Mesenchymal stem cell (in vitro differentiated cells and primary cell): ENCODE data around the gene POLR1F.
A peak's percentile ranks its signal among the peaks of the same experiment; 100 is the strongest.

Experiments used
- DNase-seq: peaks from one replicate; pipeline ENCODE4 v3.0.0-alpha.2; 2013
- H2AFZ ChIP-seq: one replicate; pipeline ENCODE4 v1.6.1; 2013; ENCODE audit warnings: low read depth, mild to moderate bottlenecking, control low read depth, inconsistent platforms, low read length, moderate library complexity
- H2AK5ac ChIP-seq: 2 replicates; pipeline ENCODE4 v1.6.1; 2013; ENCODE audit warnings: low read length, moderate library complexity, mild to moderate bottlenecking, inconsistent platforms; ENCODE audit not compliant: severe bottlenecking
- H2BK120ac ChIP-seq: one replicate; pipeline ENCODE4 v1.6.1; 2013; ENCODE audit warnings: low read depth, mild to moderate bottlenecking, inconsistent platforms, low read length, moderate library complexity
- H2BK12ac ChIP-seq, 2 experiments: one replicate each; pipeline ENCODE4 v1.6.1; 2013; ENCODE audit warnings: inconsistent platforms in 2 of 2, low read length in 2 of 2, mild to moderate bottlenecking in 2 of 2, moderate library complexity in 2 of 2, control low read depth in 1 of 2
- H2BK15ac ChIP-seq: one replicate; pipeline ENCODE4 v1.6.1; 2013; ENCODE audit warnings: mild to moderate bottlenecking, low read depth, inconsistent platforms; ENCODE audit not compliant: poor library complexity, severe bottlenecking
- H2BK5ac ChIP-seq: 2 replicates; pipeline ENCODE4 v1.6.1; 2013; ENCODE audit warnings: low read depth, mild to moderate bottlenecking, low read length, control low read depth, inconsistent platforms; ENCODE audit not compliant: poor library complexity, severe bottlenecking
- H3K14ac ChIP-seq, 2 experiments: one replicate each; pipeline ENCODE4 v1.6.1; 2013; ENCODE audit warnings: inconsistent platforms in 2 of 2, low read length in 2 of 2, control low read depth in 1 of 2, mild to moderate bottlenecking in 1 of 2, moderate library complexity in 1 of 2
- H3K18ac ChIP-seq, 2 experiments: one replicate each; pipeline ENCODE4 v1.6.1; 2013; ENCODE audit warnings: inconsistent platforms in 2 of 2, low read length in 2 of 2, control low read depth in 1 of 2, low read depth in 1 of 2, mild to moderate bottlenecking in 1 of 2
- H3K23ac ChIP-seq, 2 experiments: one replicate each; pipeline ENCODE4 v1.6.1; 2013; ENCODE audit warnings: inconsistent platforms in 2 of 2, low read length in 2 of 2, mild to moderate bottlenecking in 2 of 2, moderate library complexity in 2 of 2, control low read depth in 1 of 2
- H3K27ac ChIP-seq: 2 replicates; pipeline ENCODE4 v1.5.1; 2013; ENCODE audit warnings: mild to moderate bottlenecking, moderate library complexity, low read length, control low read depth, inconsistent platforms; ENCODE audit not compliant: poor library complexity, severe bottlenecking
- H3K27me3 ChIP-seq, 2 experiments: 2 replicates each; pipeline versions ENCODE4 v1.6.1 to v1.7.0; 2013; ENCODE audit warnings: low read length in 2 of 2, mild to moderate bottlenecking in 2 of 2, moderate library complexity in 2 of 2, control low read depth in 1 of 2, inconsistent platforms in 1 of 2; ENCODE audit not compliant: control insufficient read depth in 1 of 2, insufficient read depth in 1 of 2
- H3K36me3 ChIP-seq, 2 experiments: 2 replicates each; pipeline versions ENCODE4 v1.6.1 to v1.7.0; 2013; ENCODE audit warnings: low read length in 2 of 2, control low read depth in 1 of 2, inconsistent platforms in 1 of 2, low read depth in 1 of 2, mild to moderate bottlenecking in 1 of 2; ENCODE audit not compliant: insufficient read depth in 2 of 2, control insufficient read depth in 1 of 2
- H3K4ac ChIP-seq, 2 experiments: one replicate each; pipeline ENCODE4 v1.6.1; 2013; ENCODE audit warnings: inconsistent platforms in 2 of 2, low read length in 2 of 2, mild to moderate bottlenecking in 2 of 2, moderate library complexity in 2 of 2, control low read depth in 1 of 2, low read depth in 1 of 2
- H3K4me1 ChIP-seq: 2 replicates; pipeline ENCODE4 v1.6.1; 2013; ENCODE audit warnings: low read depth, low read length, control low read depth; ENCODE audit not compliant: control insufficient read depth, insufficient read depth
- H3K4me2 ChIP-seq: 2 replicates; pipeline ENCODE4 v1.6.1; 2013; ENCODE audit warnings: low read length, mild to moderate bottlenecking, inconsistent platforms; ENCODE audit not compliant: poor library complexity, severe bottlenecking
- H3K4me3 ChIP-seq, 2 experiments: 2 replicates each; pipeline versions ENCODE4 v1.5.1 to v1.7.0; 2013; ENCODE audit warnings: low read length in 2 of 2, mild to moderate bottlenecking in 2 of 2, control low read depth in 1 of 2, low read depth in 1 of 2; ENCODE audit not compliant: insufficient read depth in 1 of 2
- H3K79me1 ChIP-seq: replicated peaks from 2 replicates; pipeline ENCODE4 v1.6.1; 2013; ENCODE audit warnings: mild to moderate bottlenecking, control low read depth, low read length, inconsistent platforms; ENCODE audit not compliant: poor library complexity, severe bottlenecking
- H3K9ac ChIP-seq: 2 replicates; pipeline ENCODE4 v1.7.0; 2013; ENCODE audit warnings: mild to moderate bottlenecking, low read length, moderate library complexity
- H3K9me3 ChIP-seq: 2 replicates; pipeline ENCODE4 v1.7.0; 2013; ENCODE audit warnings: mild to moderate bottlenecking, low read length; ENCODE audit not compliant: control insufficient read depth
- H4K8ac ChIP-seq: one replicate; pipeline ENCODE4 v1.6.1; 2013; ENCODE audit warnings: inconsistent platforms, mild to moderate bottlenecking, low read length, moderate library complexity
- H4K91ac ChIP-seq: one replicate; pipeline ENCODE4 v1.6.1; 2013; ENCODE audit warnings: mild to moderate bottlenecking, low read length, inconsistent platforms
- WGBS: methylation state at CpG from one replicate; pipeline ENCODE4 v1.1.7; 2013; ENCODE audit warnings: mixed read lengths; 5-methylcytosine and 5-hydroxymethylcytosine counted together

POLR1F gene

DNA sequence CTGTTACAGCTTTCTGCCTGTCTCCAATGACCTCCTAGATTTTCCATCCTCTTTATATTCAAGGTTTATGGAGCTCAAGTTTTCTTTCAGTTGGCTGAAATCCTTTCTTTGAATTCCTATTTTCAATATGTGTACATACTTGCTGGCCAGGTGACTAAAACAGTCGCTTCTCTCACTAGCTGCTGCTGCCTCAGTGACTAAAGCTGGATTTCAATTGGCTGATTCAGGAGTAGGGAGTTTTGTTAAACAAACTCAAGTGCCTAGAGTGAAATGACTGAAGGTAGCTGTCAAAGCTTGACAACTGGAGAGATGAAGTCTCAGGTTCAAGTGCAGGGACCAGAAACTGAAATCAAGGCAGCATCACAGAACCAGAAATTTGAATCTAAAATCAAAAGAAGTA lies 6.7 kb upstream of the POLR1F start:
- H3K18ac ChIP-seq = no peak overlapping the region
- H2BK5ac ChIP-seq = no peak overlapping the region
- H2BK12ac ChIP-seq = no peak overlapping the region
- no peak overlapping the region for H3K9ac ChIP-seq
- no peak for DNase-seq
- no peaks in the 10 kb centered on the region for H3K9me3 ChIP-seq
- no peaks in the 10 kb centered on the region for H3K79me1 ChIP-seq
- H3K4me3 ChIP-seq = no peak overlapping the region
- H3K14ac ChIP-seq = no peak overlapping the region
- H2AFZ ChIP-seq = no peak overlapping the region
- H3K36me3 ChIP-seq = no peaks in the 10 kb centered on the region
- H2BK120ac ChIP-seq = no peak overlapping the region
- H3K23ac ChIP-seq = no peak overlapping the region
- 38% methylated on average over 1 of the region's 1 CpG for WGBS
- H3K4me2 ChIP-seq = no peak overlapping the region
- H4K8ac ChIP-seq = no peak overlapping the region
- H3K4ac ChIP-seq = no peak overlapping the region
- no peak overlapping the region for H3K27ac ChIP-seq
- no peak overlapping the region for H4K91ac ChIP-seq
- no peak overlapping the region for H2AK5ac ChIP-seq
- no peaks in the 10 kb centered on the region for H3K27me3 ChIP-seq
- H3K4me1 ChIP-seq = no peaks in the 10 kb centered on the region
- H2BK15ac ChIP-seq = no peak overlapping the region

DNA sequence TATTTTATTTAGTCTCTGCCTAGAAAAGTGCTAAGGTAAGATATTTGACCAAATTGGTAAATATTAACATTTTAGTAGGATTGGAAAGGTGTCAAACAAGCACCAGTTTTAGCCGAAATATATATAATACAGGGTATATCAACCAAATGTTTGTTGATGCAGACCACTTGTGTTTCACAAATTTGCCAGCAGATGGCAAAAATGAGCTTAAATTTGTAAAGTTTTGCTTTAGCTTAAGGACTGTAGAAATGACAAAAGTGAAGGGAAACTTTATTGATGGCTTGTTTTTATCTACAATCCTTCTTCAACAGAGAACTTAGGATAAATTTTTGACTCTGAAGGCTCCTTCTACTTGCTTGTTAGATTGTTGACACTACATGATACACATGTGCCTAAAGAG lies 4.8 kb upstream of the POLR1F start:
- H4K8ac ChIP-seq = no peak overlapping the region
- WGBS = no CpG with 5 or more reads among the region's 1 CpG
- H2BK120ac ChIP-seq = no peak overlapping the region
- H3K4me2 ChIP-seq = no peak overlapping the region
- H3K9me3 ChIP-seq = no peaks in the 10 kb centered on the region
- H2AK5ac ChIP-seq = no peak overlapping the region
- no peaks in the 10 kb centered on the region for H3K36me3 ChIP-seq
- H3K9ac ChIP-seq = no peak overlapping the region
- H3K4ac ChIP-seq = no peak overlapping the region
- no peak overlapping the region for H2BK5ac ChIP-seq
- no peak overlapping the region for H3K4me3 ChIP-seq
- no peak overlapping the region for H3K14ac ChIP-seq
- no peak overlapping the region for H4K91ac ChIP-seq
- H3K18ac ChIP-seq = no peak overlapping the region
- no peaks in the 10 kb centered on the region for H3K27me3 ChIP-seq
- H3K27ac ChIP-seq = no peak overlapping the region
- no peaks in the 10 kb centered on the region for H3K4me1 ChIP-seq
- no peak overlapping the region for H2BK12ac ChIP-seq
- peak; percentile 63 for DNase-seq
- no peaks in the 10 kb centered on the region for H3K79me1 ChIP-seq
- H3K23ac ChIP-seq = no peak overlapping the region
- no peak overlapping the region for H2BK15ac ChIP-seq
- H2AFZ ChIP-seq = no peak overlapping the region

DNA sequence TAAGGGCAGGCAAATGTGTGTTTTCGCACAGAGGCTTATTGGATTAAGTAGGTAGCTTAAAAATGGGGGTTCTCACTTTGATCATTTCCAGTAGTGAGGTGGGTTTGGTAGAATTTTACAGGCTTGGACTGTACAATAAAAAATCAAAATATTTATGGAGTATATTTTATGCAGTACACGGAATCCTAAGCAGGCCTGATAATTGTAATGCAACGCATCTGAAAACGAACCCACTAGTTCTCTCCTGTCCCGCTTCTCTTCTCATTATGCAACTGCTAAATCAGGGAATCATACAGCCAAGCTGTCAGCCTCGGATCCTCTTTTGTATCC lies 377 bp upstream of the POLR1F start:
- H2BK5ac ChIP-seq = no peak overlapping the region
- no peak overlapping the region for H3K14ac ChIP-seq
- H3K18ac ChIP-seq = no peak overlapping the region
- no peaks in the 10 kb centered on the region for H3K9me3 ChIP-seq
- no peaks in the 10 kb centered on the region for H3K36me3 ChIP-seq
- H2BK12ac ChIP-seq = no peak overlapping the region
- no peak overlapping the region for H2BK15ac ChIP-seq
- no peak overlapping the region for H3K23ac ChIP-seq
- DNase-seq = no peak
- H3K4me1 ChIP-seq = peaks cover 1% of the 10 kb centered on the region
- no peak overlapping the region for H2BK120ac ChIP-seq
- no peaks in the 10 kb centered on the region for H3K27me3 ChIP-seq
- H2AK5ac ChIP-seq = no peak overlapping the region
- WGBS = 67% methylated on average over 6 of the region's 6 CpGs
- H2AFZ ChIP-seq = no peak overlapping the region
- H3K79me1 ChIP-seq = no peaks in the 10 kb centered on the region
- H4K8ac ChIP-seq = no peak overlapping the region
- H4K91ac ChIP-seq = no peak overlapping the region
- peak overlapping the region; percentile 96 for H3K9ac ChIP-seq
- H3K27ac ChIP-seq = no peak overlapping the region
- H3K4ac ChIP-seq = no peak overlapping the region
- no peak overlapping the region for H3K4me2 ChIP-seq
- peak overlapping the region in 1 of 2 experiments; percentile 97 for H3K4me3 ChIP-seq

DNA sequence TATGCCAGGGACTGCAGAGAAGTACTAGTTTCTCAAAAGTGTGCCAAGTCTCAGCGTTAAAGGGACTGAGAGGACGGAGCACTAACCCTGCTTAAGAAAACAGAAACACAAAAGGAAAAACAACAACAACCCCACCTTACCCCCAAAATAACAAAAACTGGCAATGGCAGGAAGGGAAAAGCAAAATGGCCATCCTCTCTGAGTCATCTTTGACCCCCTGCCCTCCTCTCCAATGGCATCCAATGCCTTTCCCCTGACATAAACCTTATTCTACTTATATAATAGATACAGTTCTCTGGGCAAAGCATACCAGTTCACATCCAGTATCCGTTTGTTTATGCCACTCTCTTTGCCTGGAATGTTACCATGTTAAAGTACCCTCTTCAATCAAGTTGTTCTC lies 1.6 kb downstream of the POLR1F start:
- Histone ChIP-seq H2BK12ac (no peak overlapping the region), H3K79me1 (peaks cover 3% of the 10 kb centered on the region), H2AFZ (no peak overlapping the region), H3K4me3 (peak overlapping the region in 1 of 2 experiments; percentile 97), H2BK15ac (no peak overlapping the region), H4K8ac (no peak overlapping the region), H4K91ac (no peak overlapping the region), H3K14ac (no peak overlapping the region), H2BK120ac (no peak overlapping the region), H3K23ac (no peak overlapping the region), H3K9me3 (no peaks in the 10 kb centered on the region), H2AK5ac (no peak overlapping the region), H3K9ac (peak overlapping the region; percentile 96), H3K4me2 (peak overlapping the region; percentile 31), H3K4me1 (peaks cover 1% of the 10 kb centered on the region), H3K27me3 (no peaks in the 10 kb centered on the region), H3K18ac (no peak overlapping the region), H3K4ac (no peak overlapping the region), H3K36me3 (peaks cover 3 to 18% of the 10 kb centered on the region in 2 experiments), H3K27ac (no peak overlapping the region), H2BK5ac (no peak overlapping the region)
- 62% methylated on average over 3 of the region's 3 CpGs for WGBS
- DNase-seq = peak; percentile 68
